HL-60 (cell line): ENCODE results near the gene EXOSC6.
A peak's percentile ranks its signal among the peaks of the same experiment; 100 is the strongest.

Experiments
- DNase-seq, 2 experiments: peaks; one replicate each; pipeline ENCODE4 v3.0.0-alpha.2; 2010 to 2020; ENCODE audit warnings: low read depth in 1 of 2, low spot score in 1 of 2
- H3K27ac ChIP-seq: fragments of 250-450 bp; sonication (Bioruptor Pico); replicated peaks from 2 replicates; pipeline ENCODE4 v1.5.1; 2020; ENCODE audit warnings: mild to moderate bottlenecking, moderate library complexity
- H3K27me3 ChIP-seq: fragments of 250-450 bp; sonication (Bioruptor Pico); 2 replicates; pipeline ENCODE4 v1.5.1; 2021; ENCODE audit warnings: mild to moderate bottlenecking, moderate library complexity; ENCODE audit not compliant: insufficient read depth, poor library complexity, severe bottlenecking
- H3K4me3 ChIP-seq: replicated peaks from 2 replicates; pipeline ENCODE4 v1.5.1; 2011; ENCODE audit warnings: mild to moderate bottlenecking, control low read depth, low read length; ENCODE audit not compliant: insufficient read depth
- GABPA ChIP-seq: IDR thresholded peaks from 2 replicates; pipeline ENCODE4 v1.6.1; 2012; ENCODE audit warnings: low read depth
- POLR2AphosphoS5 ChIP-seq: IDR thresholded peaks from 2 replicates; pipeline ENCODE4 v1.6.1; 2012; ENCODE audit warnings: low read depth
- REST ChIP-seq: IDR thresholded peaks from 2 replicates; pipeline ENCODE4 v1.6.1; 2012; ENCODE audit warnings: low read depth; ENCODE audit not compliant: insufficient replicate concordance
- SPI1 ChIP-seq: IDR thresholded peaks from 2 replicates; pipeline ENCODE4 v1.6.1; 2012; ENCODE audit warnings: low read depth, mild to moderate bottlenecking, borderline replicate concordance
- long read RNA-seq: library from polyadenylated mRNA; unstranded; transcript quantifications from one replicate; pipeline ENCODE4 v2.0.0, GENCODE V29; 2020
- TF ChIP-seq, protein P1 (sequence below): IDR thresholded peaks from one replicate; pipeline ENCODE4 v1.5.1; 2011; ENCODE audit warnings: low read length, control low read depth, inconsistent platforms; ENCODE audit not compliant: insufficient read depth

The EXOSC6 gene
- long read RNA-seq, full-length matches to known transcripts, result 4 of 4 reads
- long read RNA-seq, partial matches to known transcripts, result 0 of 4 reads
- long read RNA-seq, other reads (novel, unspliced or antisense), result 0 of 4 reads

GRCh38 chr16:70251629-70252354 is at the start of gene EXOSC6:
Gene EXOSC6, minus strand, starts transcription at chr16:70251940. Its CDS starts 40 bp downstream, at chr16:70251900.
- H3K4me3 ChIP-seq, result peak within 1 kb of the TSS; percentile 81

GRCh38 chr16:70301121-70301520 is 49.4 kb upstream of the EXOSC6 start:
- H3K27me3 ChIP-seq, result no peaks in the 10 kb centered on the region
- no peak overlapping the region for H3K4me3 ChIP-seq
- TF ChIP-seq GABPA (no peak), SPI1 (no peak), REST (no peak), POLR2AphosphoS5 (no peak)
- TF ChIP-seq, protein P1, sequence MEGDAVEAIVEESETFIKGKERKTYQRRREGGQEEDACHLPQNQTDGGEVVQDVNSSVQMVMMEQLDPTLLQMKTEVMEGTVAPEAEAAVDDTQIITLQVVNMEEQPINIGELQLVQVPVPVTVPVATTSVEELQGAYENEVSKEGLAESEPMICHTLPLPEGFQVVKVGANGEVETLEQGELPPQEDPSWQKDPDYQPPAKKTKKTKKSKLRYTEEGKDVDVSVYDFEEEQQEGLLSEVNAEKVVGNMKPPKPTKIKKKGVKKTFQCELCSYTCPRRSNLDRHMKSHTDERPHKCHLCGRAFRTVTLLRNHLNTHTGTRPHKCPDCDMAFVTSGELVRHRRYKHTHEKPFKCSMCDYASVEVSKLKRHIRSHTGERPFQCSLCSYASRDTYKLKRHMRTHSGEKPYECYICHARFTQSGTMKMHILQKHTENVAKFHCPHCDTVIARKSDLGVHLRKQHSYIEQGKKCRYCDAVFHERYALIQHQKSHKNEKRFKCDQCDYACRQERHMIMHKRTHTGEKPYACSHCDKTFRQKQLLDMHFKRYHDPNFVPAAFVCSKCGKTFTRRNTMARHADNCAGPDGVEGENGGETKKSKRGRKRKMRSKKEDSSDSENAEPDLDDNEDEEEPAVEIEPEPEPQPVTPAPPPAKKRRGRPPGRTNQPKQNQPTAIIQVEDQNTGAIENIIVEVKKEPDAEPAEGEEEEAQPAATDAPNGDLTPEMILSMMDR, result no peak
- H3K27ac ChIP-seq, result no peak overlapping the region
- no peak for DNase-seq

More at GRCh38 chr16:70251629-70252354, at the start of gene EXOSC6:
- peak; percentile 74 for TF ChIP-seq GABPA
- TF ChIP-seq, protein P1, result peak; percentile 73
- peak; percentile 10; the same call in 1 of the 2 replicates for TF ChIP-seq SPI1
- peak; percentile 58 for TF ChIP-seq REST
- peak; percentile 99 for TF ChIP-seq POLR2AphosphoS5
- peak; percentile 93 to 96 for DNase-seq
- Histone ChIP-seq H3K27ac (peak within 1 kb of the TSS; percentile 80), H3K27me3 (no peaks in the 10 kb centered on the region)

- Histone ChIP-seq H3K27ac (peak within 1 kb of the TSS; percentile 79), H3K27me3 (no peaks in the 10 kb centered on the region), H3K4me3 (peak within 1 kb of the TSS; percentile 94)
- DNase-seq, result peak; percentile 71 to 72
- peak; percentile 18; the same call in 1 of the 2 replicates for TF ChIP-seq GABPA
- peak; percentile 89 for TF ChIP-seq POLR2AphosphoS5
- TF ChIP-seq SPI1, result no peak
- TF ChIP-seq, protein P1, result no peak
- TF ChIP-seq REST, result no peak
Measured at GRCh38 chr16:70298988-70299938, 47.5 kb upstream of the EXOSC6 start, which contains the start of gene DDX19B. Gene DDX19B, plus strand, starts transcription at chr16:70299186. Its CDS starts 112 bp downstream, at chr16:70299298.
